SU-DHL-6 (cell line): ENCODE measurements around the gene SLC44A1.

Experiments
- H2AFZ ChIP-seq: fragments of 200-600 bp; sonication (generic); 2 replicates; pipeline ENCODE4 v1.6.1; 2014; ENCODE audit warnings: low read depth, mild to moderate bottlenecking, moderate library complexity, mixed read lengths, antibody characterized with exemption, low read length; ENCODE audit not compliant: severe bottlenecking
- H3F3A ChIP-seq: fragments of 200-600 bp; shearing (Covaris generic); 2 replicates; pipeline ENCODE4 v1.6.0; 2016; ENCODE audit warnings: antibody characterized with exemption, mild to moderate bottlenecking; ENCODE audit not compliant: insufficient read depth
- H3K27ac ChIP-seq: fragments of 200-600 bp; sonication (generic); 2 replicates; pipeline ENCODE4 v1.5.1; 2016; ENCODE audit warnings: low read depth, mild to moderate bottlenecking, low read length, moderate library complexity, mixed read lengths
- H3K27me3 ChIP-seq: fragments of 200-600 bp; sonication (generic), shearing (Covaris generic); 2 replicates; pipeline ENCODE4 v1.6.0; 2014; ENCODE audit warnings: mild to moderate bottlenecking, low read length
- H3K36me3 ChIP-seq: fragments of 200-600 bp; sonication (generic); 2 replicates; pipeline ENCODE4 v1.6.1; 2014; ENCODE audit warnings: mild to moderate bottlenecking, low read length, mixed read lengths
- H3K4me2 ChIP-seq: fragments of 300-600, 200-600 bp; shearing (Covaris generic), sonication (generic); 2 replicates; pipeline ENCODE4 v1.6.0; 2014; ENCODE audit warnings: low read length, low read depth, mild to moderate bottlenecking; ENCODE audit not compliant: poor library complexity, severe bottlenecking
- H3K4me3 ChIP-seq: fragments of 200-600 bp; sonication (generic); 2 replicates; pipeline ENCODE4 v1.5.1; 2014; ENCODE audit warnings: antibody characterized with exemption, low read length, mild to moderate bottlenecking, mixed read lengths; ENCODE audit not compliant: insufficient read depth, poor library complexity, severe bottlenecking
- H3K79me2 ChIP-seq: fragments of 200-600 bp; sonication (generic); 2 replicates; pipeline ENCODE4 v1.6.1; 2014; ENCODE audit warnings: mild to moderate bottlenecking, low read length, moderate library complexity; ENCODE audit not compliant: insufficient read depth
- H3K9ac ChIP-seq: fragments of 200-600 bp; sonication (generic); 2 replicates; pipeline ENCODE4 v1.7.0; 2014; ENCODE audit warnings: mild to moderate bottlenecking, low read length
- H3K9me2 ChIP-seq: fragments of 200-600 bp; sonication (generic); replicated peaks from 2 replicates; pipeline ENCODE4 v1.6.1; 2014; ENCODE audit warnings: low read length; ENCODE audit not compliant: insufficient read depth
- H3K9me3 ChIP-seq: fragments of 200-600 bp; sonication (generic); 2 replicates; pipeline ENCODE4 v1.6.1; 2014; ENCODE audit warnings: low read length, mixed read lengths; ENCODE audit not compliant: insufficient read depth
- H4K20me1 ChIP-seq: fragments of 200-600 bp; sonication (generic); 2 replicates; pipeline ENCODE4 v1.6.1; 2014; ENCODE audit warnings: low read depth, mild to moderate bottlenecking, antibody characterized with exemption, low read length, moderate library complexity, mixed read lengths
- EZH2phosphoT487 ChIP-seq: fragments of 200-600 bp; sonication (generic), shearing (Covaris generic); conservative IDR thresholded peaks from 2 replicates; pipeline ENCODE4 v1.6.1; 2018; ENCODE audit warnings: mild to moderate bottlenecking, antibody characterized with exemption, low read length, moderate library complexity, mixed read lengths
- TF ChIP-seq, protein P1 (sequence below): fragments of 200-600 bp; sonication (generic); IDR thresholded peaks from one replicate; pipeline ENCODE4 v1.5.1; 2017; ENCODE audit warnings: antibody characterized with exemption, mild to moderate bottlenecking, low read length, moderate library complexity; ENCODE audit not compliant: insufficient read depth, poor library complexity, severe bottlenecking

SLC44A1 gene

DNA sequence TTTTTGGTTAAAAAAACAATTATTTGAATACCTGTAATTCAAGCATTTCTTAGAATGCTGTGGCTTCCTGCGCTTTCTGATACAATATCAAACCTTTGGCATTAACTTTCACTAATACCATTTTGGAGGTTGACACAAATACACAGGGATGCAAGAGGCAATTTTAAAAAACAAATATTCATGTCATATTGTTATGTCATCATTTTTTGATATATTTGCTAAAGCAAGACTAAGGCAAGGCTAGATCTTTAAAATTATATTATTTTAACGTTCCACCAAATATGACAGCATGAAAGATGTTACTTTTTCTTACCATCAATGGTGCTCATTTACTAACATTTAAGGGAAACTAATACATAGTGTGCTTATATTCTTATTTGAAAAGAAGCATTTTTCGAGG, 110.0 kb downstream of the SLC44A1 start:
- Histone ChIP-seq H4K20me1 (no peaks in the 10 kb centered on the region), H3K9ac (no peak overlapping the region), H3K4me2 (no peak overlapping the region), H2AFZ (no peak overlapping the region), H3K27ac (no peak overlapping the region), H3K9me2 (no peaks in the 10 kb centered on the region), H3K4me3 (no peak overlapping the region), H3K9me3 (no peaks in the 10 kb centered on the region), H3F3A (no peaks in the 10 kb centered on the region), H3K36me3 (no peaks in the 10 kb centered on the region; the same call in 1 of the 2 replicates), H3K79me2 (no peaks in the 10 kb centered on the region), H3K27me3 (no peaks in the 10 kb centered on the region)
- TF ChIP-seq, protein P1, sequence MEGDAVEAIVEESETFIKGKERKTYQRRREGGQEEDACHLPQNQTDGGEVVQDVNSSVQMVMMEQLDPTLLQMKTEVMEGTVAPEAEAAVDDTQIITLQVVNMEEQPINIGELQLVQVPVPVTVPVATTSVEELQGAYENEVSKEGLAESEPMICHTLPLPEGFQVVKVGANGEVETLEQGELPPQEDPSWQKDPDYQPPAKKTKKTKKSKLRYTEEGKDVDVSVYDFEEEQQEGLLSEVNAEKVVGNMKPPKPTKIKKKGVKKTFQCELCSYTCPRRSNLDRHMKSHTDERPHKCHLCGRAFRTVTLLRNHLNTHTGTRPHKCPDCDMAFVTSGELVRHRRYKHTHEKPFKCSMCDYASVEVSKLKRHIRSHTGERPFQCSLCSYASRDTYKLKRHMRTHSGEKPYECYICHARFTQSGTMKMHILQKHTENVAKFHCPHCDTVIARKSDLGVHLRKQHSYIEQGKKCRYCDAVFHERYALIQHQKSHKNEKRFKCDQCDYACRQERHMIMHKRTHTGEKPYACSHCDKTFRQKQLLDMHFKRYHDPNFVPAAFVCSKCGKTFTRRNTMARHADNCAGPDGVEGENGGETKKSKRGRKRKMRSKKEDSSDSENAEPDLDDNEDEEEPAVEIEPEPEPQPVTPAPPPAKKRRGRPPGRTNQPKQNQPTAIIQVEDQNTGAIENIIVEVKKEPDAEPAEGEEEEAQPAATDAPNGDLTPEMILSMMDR = no peak
- no peak for TF ChIP-seq EZH2phosphoT487

DNA sequence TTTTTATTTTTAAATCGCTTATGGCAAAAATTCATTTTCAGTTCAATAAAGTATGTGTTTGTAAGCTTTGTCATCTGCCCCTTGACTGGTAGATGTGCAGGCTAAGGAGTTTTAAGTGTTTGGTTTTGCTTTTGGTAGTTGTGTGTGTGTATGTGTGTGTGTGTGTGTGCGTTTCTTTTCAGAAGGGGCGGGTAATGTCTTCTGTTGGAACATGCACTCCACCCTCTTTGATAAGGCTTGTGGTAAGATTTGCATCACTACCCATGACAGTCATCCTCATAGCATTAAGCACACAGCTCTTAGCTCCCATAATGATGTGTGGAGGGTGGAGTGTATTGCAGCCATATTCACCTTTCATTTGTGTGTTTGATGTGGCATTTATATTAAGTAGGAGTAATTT, 111.3 kb downstream of the SLC44A1 start:
- H3K79me2 ChIP-seq = no peaks in the 10 kb centered on the region
- no peaks in the 10 kb centered on the region; the same call in 1 of the 2 replicates for H3K36me3 ChIP-seq
- H4K20me1 ChIP-seq = no peaks in the 10 kb centered on the region
- H3K27ac ChIP-seq = no peak overlapping the region
- H3K9me3 ChIP-seq = no peaks in the 10 kb centered on the region
- no peak for TF ChIP-seq EZH2phosphoT487
- no peak overlapping the region for H2AFZ ChIP-seq
- no peak overlapping the region for H3K4me3 ChIP-seq
- no peak overlapping the region for H3K4me2 ChIP-seq
- H3F3A ChIP-seq = no peaks in the 10 kb centered on the region
- no peak overlapping the region for H3K9ac ChIP-seq
- H3K9me2 ChIP-seq = no peaks in the 10 kb centered on the region
- no peaks in the 10 kb centered on the region for H3K27me3 ChIP-seq

DNA sequence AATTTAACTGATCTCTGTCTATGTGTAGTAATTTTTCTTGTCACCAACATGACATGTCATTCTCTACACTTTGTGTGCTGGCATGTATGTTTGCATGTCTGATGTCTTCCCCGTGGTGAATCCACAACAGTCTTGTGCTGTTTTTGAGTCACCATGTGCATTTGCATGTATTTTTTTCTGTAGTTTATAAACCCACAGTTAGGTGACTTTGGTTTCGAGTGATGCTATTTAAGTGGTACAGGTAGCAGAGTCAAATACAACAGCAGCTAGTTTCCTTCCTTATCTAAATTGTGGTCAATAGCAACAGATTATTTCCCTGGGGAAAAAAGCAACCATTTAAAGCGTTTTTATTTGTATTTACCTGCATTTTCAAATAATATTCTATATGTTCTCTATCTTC, 113.5 kb downstream of the SLC44A1 start:
- Histone ChIP-seq H2AFZ (no peak overlapping the region), H4K20me1 (no peaks in the 10 kb centered on the region), H3K36me3 (no peaks in the 10 kb centered on the region; the same call in 1 of the 2 replicates), H3K9ac (no peak overlapping the region), H3K9me2 (no peaks in the 10 kb centered on the region), H3F3A (no peaks in the 10 kb centered on the region), H3K4me2 (peak overlapping the region; percentile 13), H3K4me3 (no peak overlapping the region), H3K9me3 (no peaks in the 10 kb centered on the region), H3K27me3 (no peaks in the 10 kb centered on the region), H3K79me2 (no peaks in the 10 kb centered on the region), H3K27ac (no peak overlapping the region)
- TF ChIP-seq, protein P1 = no peak
- no peak for TF ChIP-seq EZH2phosphoT487

DNA sequence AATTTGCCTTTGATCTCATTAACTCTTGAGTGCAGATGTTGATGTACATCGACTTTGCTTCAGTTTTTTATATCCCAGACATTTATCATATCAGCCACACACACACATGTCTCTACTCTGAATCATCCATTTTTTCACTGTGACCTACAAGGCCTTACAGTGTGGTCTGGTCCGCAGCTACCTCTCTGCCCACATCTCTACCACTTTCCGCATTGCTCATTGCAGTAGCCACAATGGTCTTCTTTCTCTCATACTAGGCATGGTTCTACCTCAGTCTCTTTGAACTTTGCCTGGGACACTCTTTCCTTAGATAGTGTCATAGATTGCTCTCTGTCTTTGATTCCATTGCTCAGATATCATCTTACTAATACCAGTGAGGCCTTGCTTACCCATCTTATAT, 115.4 kb downstream of the SLC44A1 start:
- H3K4me2 ChIP-seq = no peak overlapping the region
- no peak overlapping the region for H3K4me3 ChIP-seq
- H4K20me1 ChIP-seq = no peaks in the 10 kb centered on the region
- H3K79me2 ChIP-seq = no peaks in the 10 kb centered on the region
- H3F3A ChIP-seq = no peaks in the 10 kb centered on the region
- no peaks in the 10 kb centered on the region; the same call in 1 of the 2 replicates for H3K36me3 ChIP-seq
- H3K9ac ChIP-seq = no peak overlapping the region
- no peak for TF ChIP-seq EZH2phosphoT487
- TF ChIP-seq, protein P1 = no peak
- H3K27ac ChIP-seq = no peak overlapping the region
- no peaks in the 10 kb centered on the region for H3K9me2 ChIP-seq
- no peak overlapping the region for H2AFZ ChIP-seq
- no peaks in the 10 kb centered on the region for H3K27me3 ChIP-seq
- no peaks in the 10 kb centered on the region for H3K9me3 ChIP-seq
